SH-SY5Y (cell line): ENCODE data around the gene ACSBG1.

Source experiments
- GATA2 ChIP-seq: IDR thresholded peaks from 2 replicates; pipeline ENCODE4 v1.6.1; 2011; ENCODE audit warnings: mild to moderate bottlenecking, low read depth, low read length
- GATA3 ChIP-seq: IDR thresholded peaks from 2 replicates; pipeline ENCODE4 v1.6.1; 2011; ENCODE audit warnings: low read depth, mild to moderate bottlenecking, low read length, moderate library complexity

DNA sequence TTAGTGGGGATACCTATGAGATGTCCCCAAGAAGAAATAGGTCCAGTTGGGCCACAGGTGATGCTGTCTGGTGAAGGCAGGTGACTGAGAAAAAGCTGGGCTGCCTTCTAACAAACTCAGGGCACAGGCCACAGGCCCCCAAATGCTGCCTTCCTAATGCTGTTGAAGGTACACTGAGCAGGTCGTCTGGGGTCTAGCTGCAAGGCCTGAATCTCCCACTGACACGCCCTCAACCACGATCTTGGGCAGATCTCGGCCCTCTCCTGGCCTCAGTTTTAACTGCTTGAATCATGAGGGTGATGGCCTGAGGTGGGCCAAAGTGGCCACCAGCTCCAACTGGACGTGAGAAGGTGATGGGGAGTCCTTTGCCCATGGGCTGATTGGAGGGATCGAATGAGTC, 2.1 kb upstream of the ACSBG1 start:
- TF ChIP-seq GATA3 (no peak), GATA2 (no peak)
